B cell (primary cell): ENCODE data around the gene ATP12A. TPM values are rescaled to one million over a fixed set of nuclear protein-coding genes. Genes with fewer than 3 reads are reported as not detected.

Experiments
- ATAC-seq: fragments of 200-7000 bp; cut with Tn5 transposase; one replicate; pipeline ENCODE4 v1.10.0; 2021; ENCODE audit warnings: low read depth, mild to moderate bottlenecking, moderate number of reproducible peaks, moderate library complexity
- CTCF ChIA-PET: fragments of 350-600 bp; sonication (Branson Sonifier 250); formaldehyde crosslinking; loops from one replicate; lab custom pipeline; 2021; ENCODE audit warnings: antibody characterized with exemption, inconsistent platforms; lab: Charles Lee
- POLR2A ChIA-PET: fragments of 350-600 bp; sonication (Branson Sonifier 250); formaldehyde crosslinking; loops from one replicate; lab custom pipeline; 2021; ENCODE audit warnings: antibody characterized with exemption; lab: Charles Lee
- DNase-seq: peaks from one replicate; pipeline ENCODE4 v3.0.0; 2013
- H2AFZ ChIP-seq: 2 replicates; pipeline ENCODE4 v1.6.1; 2012; ENCODE audit warnings: mild to moderate bottlenecking, low read depth, low read length; ENCODE audit not compliant: insufficient read depth, poor library complexity, severe bottlenecking
- H3K27ac ChIP-seq, 2 donors: 1 replicate in 1 of 2; 2 replicates in 1 of 2; pipeline ENCODE4 v1.5.1; 2012 to 2013; ENCODE audit warnings: low read length in 2 of 2, mild to moderate bottlenecking in 2 of 2, moderate library complexity in 1 of 2
- H3K27me3 ChIP-seq, 4 experiments: fragments of 200-600 bp in 1 of 4; sonication (generic) in 1 of 4; replicated peaks in 1 of 4; 1 replicate in 2 of 4; 2 replicates in 2 of 4; pipeline versions ENCODE4 v1.6.1 to v1.7.0; 2013 to 2016; ENCODE audit warnings: low read length in 3 of 4, mild to moderate bottlenecking in 2 of 4, mixed read lengths in 1 of 4, moderate library complexity in 1 of 4; ENCODE audit not compliant: insufficient read depth in 4 of 4, control insufficient read depth in 3 of 4; ENCODE audit errors: control extremely low read depth in 1 of 4
- H3K36me3 ChIP-seq, 2 experiments: replicated peaks in 1 of 2; 1 replicate in 1 of 2; 2 replicates in 1 of 2; pipeline versions ENCODE4 v1.6.1 to v1.7.1; 2013; ENCODE audit warnings: low read length in 1 of 2; ENCODE audit not compliant: insufficient read depth in 2 of 2, control insufficient read depth in 1 of 2; ENCODE audit errors: control extremely low read depth in 1 of 2, extremely low read depth in 1 of 2
- H3K4me1 ChIP-seq, 2 donors: fragments of 200-600 bp in 1 of 2; sonication (generic) in 1 of 2; 1 replicate in 1 of 2; 2 replicates in 1 of 2; pipeline versions ENCODE4 v1.5.1 to v1.6.1; 2013 to 2017; ENCODE audit warnings: low read length in 2 of 2; ENCODE audit not compliant: control insufficient read depth in 2 of 2, insufficient read depth in 2 of 2
- H3K4me2 ChIP-seq: replicated peaks from 2 replicates; pipeline ENCODE3; 2012; ENCODE audit warnings: mild to moderate bottlenecking, low read depth, low read length; ENCODE audit not compliant: poor library complexity, severe bottlenecking
- H3K4me3 ChIP-seq, 5 experiments: fragments of 200-600 bp in 1 of 5; sonication (generic) in 1 of 5; 1 replicate in 3 of 5; 2 replicates in 2 of 5; pipeline versions ENCODE4 v1.5.1 to v1.7.0; 2011 to 2016; ENCODE audit warnings: low read length in 4 of 5, mild to moderate bottlenecking in 4 of 5, low read depth in 2 of 5, control low read depth in 1 of 5, moderate library complexity in 1 of 5; ENCODE audit not compliant: insufficient read depth in 1 of 5; ENCODE audit errors: control extremely low read depth in 1 of 5, extremely low read depth in 1 of 5
- H3K79me2 ChIP-seq: fragments of 200-600 bp; sonication (generic); one replicate; pipeline ENCODE4 v1.6.0; 2016; ENCODE audit warnings: low read length; ENCODE audit not compliant: control insufficient read depth, insufficient read depth
- H3K9ac ChIP-seq: fragments of 200-600 bp; sonication (generic); 2 replicates; pipeline ENCODE4 v1.6.1; 2017; ENCODE audit warnings: mild to moderate bottlenecking, low read length, moderate library complexity
- H3K9me3 ChIP-seq, 3 donors: one replicate each; pipeline versions ENCODE4 v1.6.1 to v1.7.1; 2013; ENCODE audit warnings: low read length in 2 of 3; ENCODE audit not compliant: control insufficient read depth in 2 of 3, insufficient read depth in 1 of 3; ENCODE audit errors: control extremely low read depth in 1 of 3
- H4K20me1 ChIP-seq: 2 replicates; pipeline ENCODE4 v1.6.0; 2012; ENCODE audit warnings: mild to moderate bottlenecking, low read length; ENCODE audit not compliant: insufficient read depth, control insufficient read depth, poor library complexity, severe bottlenecking
- H3K27ac Mint-ChIP-seq: one replicate; pipeline ENCODE4 v1.8.0; 2021; ENCODE audit warnings: mixed read lengths
- H3K27me3 Mint-ChIP-seq: one replicate; pipeline ENCODE4 v1.8.0; 2021; ENCODE audit warnings: mixed read lengths
- H3K4me1 Mint-ChIP-seq: one replicate; pipeline ENCODE4 v1.8.0; 2021; ENCODE audit warnings: mixed read lengths
- H3K4me3 Mint-ChIP-seq: one replicate; pipeline ENCODE4 v1.8.0; 2021; ENCODE audit warnings: mixed read lengths
- H3K9me3 Mint-ChIP-seq: one replicate; pipeline ENCODE4 v1.8.0; 2022; ENCODE audit warnings: mixed read lengths; ENCODE audit not compliant: insufficient read depth
- CTCF ChIP-seq: fragments of 200-600 bp; IDR thresholded peaks from one replicate; pipeline ENCODE4 v1.8.0; 2022; ENCODE audit warnings: antibody characterized with exemption, mild to moderate bottlenecking
- EZH2 ChIP-seq: IDR thresholded peaks from 2 replicates; pipeline ENCODE4 v1.6.1; 2012; ENCODE audit warnings: borderline replicate concordance, low read depth, mild to moderate bottlenecking, moderate library complexity, low read length; ENCODE audit not compliant: insufficient read depth, poor library complexity, severe bottlenecking
- WGBS: methylation state at CpG from one replicate; pipeline ENCODE4 v1.1.5; 2013; ENCODE audit warnings: missing lambda C conversion rate; ENCODE audit not compliant: insufficient coverage; 5-methylcytosine and 5-hydroxymethylcytosine counted together
- intact Hi-C: fragments of 100-400 bp; cut with micrococcal nuclease; formaldehyde crosslinking; loops from one replicate; pipeline ENCODE4 v1.10.0; 2022
- polyA plus RNA-seq: library from polyadenylated mRNA; depleted of rRNA; stranded (reverse); fragments of >200 nt; gene quantifications from 2 replicates; pipeline ENCODE4 v1.2.3, GENCODE V29; 2012
- total RNA-seq, 2 donors: library from RNA; stranded (reverse); fragments of 120-200 nt in 1 of 2; gene quantifications; 1 replicate in 1 of 2; 2 replicates in 1 of 2; pipeline versions ENCODE4 v1.2.3 to v1.2.4, GENCODE V29; 2013 to 2022

Gene ATP12A
- total and polyA plus RNA-seq, 2 donors (not counting 1 experiment from before 2014, with no cell fraction given) = not detected

- no peak overlapping the region for H3K27ac Mint-ChIP-seq
Measured at GRCh38 chr13:24630851-24631620, 49.2 kb upstream of the ATP12A start.

More at GRCh38 chr13:24630851-24631620, 49.2 kb upstream of the ATP12A start:
- peaks cover 4% of the 10 kb centered on the region for H3K4me1 Mint-ChIP-seq
- H3K79me2 ChIP-seq = no peaks in the 10 kb centered on the region
- H2AFZ ChIP-seq = no peak overlapping the region
- no peak overlapping the region for H3K4me3 ChIP-seq
- no peaks in the 10 kb centered on the region for H4K20me1 ChIP-seq
- H3K4me3 Mint-ChIP-seq = no peak overlapping the region
- no peak overlapping the region for H3K9ac ChIP-seq
- H3K27me3 ChIP-seq = no peaks in the 10 kb centered on the region
- DNase-seq (no peak), ATAC-seq (no peak)
- 82% methylated on average over 8 of the region's 13 CpGs for WGBS
- peaks cover 3% of the 10 kb centered on the region for H3K27me3 Mint-ChIP-seq
- intact Hi-C loops = no loop called here
- H3K27ac ChIP-seq = no peak overlapping the region
- TF ChIP-seq CTCF = no peak
- TF ChIP-seq EZH2 = no peak
- no peaks in the 10 kb centered on the region for H3K9me3 Mint-ChIP-seq
- ChIA-PET CTCF (interaction anchor here (0.6 kb wide), 1 partner anchor 327 kb away, joined by 3 read pairs; no protein-coding TSS in a partner anchor), POLR2A (no interaction called here)
- no peaks in the 10 kb centered on the region for H3K9me3 ChIP-seq
- no peak overlapping the region for H3K4me2 ChIP-seq
- H3K36me3 ChIP-seq = no peaks in the 10 kb centered on the region
- H3K4me1 ChIP-seq = peaks cover 0 to 14% of the 10 kb centered on the region in 2 donors
